DMS79 treated with DMSO at 0.1 percent for 48 hours (cell line): ENCODE data around the gene LILRB2.
"Not testable (repeated sequence)": the region's sequence is repeated elsewhere in the genome, so short reads cannot be mapped to it uniquely, and the experiment has no call there.

Experiments used
- DNase-seq: peaks from one replicate; lab custom pipeline; 2025; lab: John Stamatoyannopoulos, UW

Gene LILRB2

DNA sequence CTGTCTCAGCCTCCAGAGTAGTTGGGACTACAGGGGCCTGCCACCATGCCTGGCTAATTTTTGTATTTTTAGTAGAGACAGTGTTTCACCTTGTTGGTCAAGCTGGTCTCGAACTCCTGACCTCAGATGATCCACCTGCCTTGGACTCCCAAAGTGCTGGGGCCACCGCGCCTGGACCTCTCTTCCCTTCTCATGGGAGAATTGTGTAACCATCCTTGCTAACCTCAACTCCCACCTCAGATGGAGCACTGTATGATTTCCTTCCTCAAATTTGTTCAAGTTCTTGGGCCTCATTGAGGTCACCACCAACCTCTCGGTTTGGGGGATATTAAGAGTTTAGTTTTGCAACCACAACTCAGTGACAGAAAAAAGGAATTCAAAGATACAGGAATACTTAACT is 21.3 kb upstream of the LILRB2 start:
- no peak for DNase-seq

DNA sequence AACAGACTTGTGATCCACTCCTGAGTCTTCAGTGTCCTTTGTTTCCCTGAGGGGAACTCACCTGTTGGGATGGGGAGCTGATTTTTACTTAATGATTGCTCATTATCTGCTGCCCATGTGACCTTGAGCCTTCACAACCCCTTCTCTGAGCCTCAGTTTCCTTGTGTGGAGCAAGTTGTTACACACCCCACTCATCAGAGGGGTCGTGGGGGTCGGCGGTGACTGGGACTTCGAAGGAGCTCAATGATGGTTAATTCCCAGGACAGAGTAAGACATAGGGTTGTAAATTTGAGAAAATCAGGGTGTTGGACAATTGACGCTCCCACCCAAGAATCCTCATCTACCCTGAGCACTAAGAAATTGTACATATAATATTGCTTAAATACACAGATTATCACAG is 18.6 kb upstream of the LILRB2 start:
- no peak for DNase-seq

DNA sequence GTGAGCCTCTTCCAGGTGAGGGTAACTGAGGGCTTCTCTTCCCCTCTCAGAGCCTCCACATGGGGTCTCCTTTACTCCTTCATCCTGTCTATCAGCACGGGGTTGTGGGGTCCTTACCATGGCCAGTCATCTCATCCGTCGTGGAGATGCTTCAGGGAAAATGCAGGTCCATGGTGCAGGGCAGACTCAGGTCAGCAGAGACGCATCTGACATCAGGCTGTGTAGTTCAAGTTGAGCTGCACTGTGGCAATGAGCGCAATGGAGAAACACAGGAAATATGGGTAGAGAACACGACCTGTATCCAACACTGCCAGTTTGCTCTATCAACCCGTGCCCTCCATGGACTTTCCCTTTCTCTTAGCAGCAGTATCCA is 18.2 kb upstream of the LILRB2 start:
- DNase-seq, result no peak

DNA sequence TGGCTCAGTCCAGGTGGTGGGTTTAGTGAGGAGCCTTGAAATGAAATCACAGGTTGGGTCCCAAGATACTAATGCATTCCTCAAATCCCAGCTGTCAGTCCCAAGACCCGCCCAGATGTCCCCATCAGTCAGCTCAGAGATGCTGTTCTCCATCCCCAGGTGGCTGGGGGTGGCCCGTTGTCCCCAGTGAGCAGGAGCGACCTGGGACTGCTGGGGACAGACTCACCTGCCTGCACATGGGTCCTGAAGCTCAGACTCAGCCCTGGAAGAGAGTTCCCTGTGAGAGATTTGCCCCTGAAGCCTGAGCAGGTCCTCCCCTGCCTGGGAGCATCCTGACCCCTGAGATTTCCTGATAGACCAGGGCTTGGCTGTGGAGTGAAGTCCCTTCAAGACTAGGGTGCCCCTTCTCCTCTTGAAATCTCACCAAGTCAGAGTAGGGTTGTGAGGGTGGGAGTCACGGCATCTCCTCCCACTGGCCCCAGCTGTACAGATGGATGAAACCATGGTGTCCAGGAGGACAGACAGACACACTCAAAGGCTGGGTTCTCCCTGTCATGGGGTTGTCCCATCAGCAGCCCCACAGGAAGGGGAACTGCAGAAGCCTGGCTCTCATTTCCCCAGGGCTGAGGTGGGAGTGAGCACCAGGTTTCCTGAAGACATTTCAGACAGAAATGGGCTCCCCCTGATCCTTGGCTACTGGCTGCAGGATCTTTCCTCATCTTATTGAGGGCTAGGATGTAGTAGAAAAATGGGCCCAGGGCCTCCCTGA is 17.6 kb upstream of the LILRB2 start:
- no peak for DNase-seq

DNA sequence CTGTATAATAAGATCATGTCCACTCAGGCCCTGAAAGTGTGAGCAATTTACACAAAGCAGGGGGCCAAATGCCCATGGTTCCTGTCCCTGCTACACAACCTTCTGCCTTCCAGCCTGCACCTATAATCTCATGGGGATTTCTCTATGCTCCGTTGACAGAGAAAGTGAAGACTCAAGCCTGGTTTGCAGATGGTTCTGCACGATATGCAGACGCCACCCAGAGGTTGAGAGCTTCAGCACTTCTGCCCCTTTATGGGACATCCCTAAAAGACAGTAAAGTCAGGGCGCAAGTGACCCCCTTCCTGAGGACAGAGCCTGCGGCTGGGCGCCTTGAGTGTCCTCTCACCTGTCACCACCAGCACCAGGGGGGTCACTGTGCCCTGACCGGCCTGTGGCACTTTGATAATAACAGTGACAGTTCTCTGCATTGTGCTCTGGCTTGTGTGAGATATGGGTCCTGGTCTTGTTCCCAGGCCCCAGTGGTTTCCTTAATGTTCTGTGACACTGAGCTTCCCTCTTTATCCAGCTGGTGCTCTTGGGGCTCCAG is 16.9 kb upstream of the LILRB2 start:
- DNase-seq, result no peak

DNA sequence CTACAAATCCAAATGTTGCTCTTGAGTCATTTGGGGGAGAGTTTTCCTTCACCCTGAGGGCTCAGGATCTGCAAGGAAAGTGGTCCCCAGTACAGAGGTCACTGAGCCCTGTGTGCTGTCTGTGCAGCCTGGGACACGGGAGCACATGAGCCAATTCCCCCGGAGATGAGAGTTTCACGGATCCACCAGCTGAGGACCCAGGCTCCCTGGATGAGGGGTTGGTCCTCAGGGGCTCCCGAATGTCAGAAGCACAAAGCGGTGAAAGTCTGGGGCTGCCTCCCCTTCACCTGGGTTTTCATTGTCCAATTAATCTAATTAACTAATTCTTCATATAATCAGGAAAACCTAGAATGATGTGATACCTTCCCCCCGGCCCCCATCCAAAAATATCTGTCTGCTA is 13.6 kb upstream of the LILRB2 start:
- DNase-seq, result no peak

DNA sequence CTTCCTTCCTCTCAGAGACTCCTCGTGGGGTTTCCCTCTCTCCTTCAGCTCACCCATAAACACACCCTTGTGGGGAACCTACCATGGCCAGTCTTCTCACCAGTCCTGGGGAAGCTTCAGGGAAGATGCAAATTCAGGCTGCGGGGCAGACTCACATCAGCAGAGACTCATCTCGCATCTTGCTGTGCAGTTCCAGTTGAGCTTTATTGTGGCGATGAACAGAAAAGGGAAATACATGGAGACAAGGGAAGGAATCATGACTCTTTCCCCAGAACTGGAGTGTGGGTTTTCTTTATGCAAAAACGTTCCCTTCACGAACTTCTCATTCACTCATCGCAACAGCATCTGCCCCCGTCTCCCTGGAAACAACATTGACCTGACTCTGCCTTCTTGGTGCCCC is 8.2 kb upstream of the LILRB2 start:
- DNase-seq, result not testable (repeated sequence)

DNA sequence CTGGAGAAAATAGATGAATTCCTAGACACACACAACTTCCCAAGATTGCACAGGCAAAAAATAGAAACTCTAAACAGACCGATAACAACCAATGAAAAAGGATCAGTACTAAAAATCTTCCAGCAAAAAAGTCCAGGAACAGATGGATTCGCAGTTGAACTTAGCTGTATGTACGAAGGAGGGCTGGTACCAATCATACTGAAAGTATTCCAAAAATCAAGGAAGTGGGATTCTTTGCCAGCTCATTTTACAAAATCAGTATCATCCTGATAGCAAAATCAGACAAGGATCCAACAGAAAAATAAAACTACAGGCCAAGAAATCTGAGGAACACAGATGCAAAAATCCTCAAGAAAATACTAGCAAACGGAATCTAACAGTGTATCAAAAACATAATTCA is 6.5 kb upstream of the LILRB2 start:
- no peak for DNase-seq

DNA sequence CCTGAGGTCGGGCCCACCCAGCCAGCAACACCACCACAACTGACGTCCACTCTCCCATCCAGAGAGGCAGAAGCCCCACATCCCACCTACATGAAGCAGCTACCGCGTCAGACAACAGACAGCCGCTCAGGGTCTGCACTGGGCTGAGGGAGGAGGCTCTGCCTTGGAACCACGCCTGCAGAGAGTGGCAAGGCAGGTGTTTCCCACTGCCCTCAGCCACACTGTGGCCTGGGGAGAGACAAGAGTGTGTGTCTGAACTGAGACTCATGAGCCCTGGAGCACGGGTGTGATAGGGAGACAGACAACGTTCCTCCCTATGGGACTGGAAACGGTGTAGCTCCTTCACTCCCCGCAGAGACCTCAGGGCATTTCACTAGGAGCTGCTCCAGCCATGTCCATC is 5.4 kb upstream of the LILRB2 start:
- DNase-seq, result not testable (repeated sequence)

DNA sequence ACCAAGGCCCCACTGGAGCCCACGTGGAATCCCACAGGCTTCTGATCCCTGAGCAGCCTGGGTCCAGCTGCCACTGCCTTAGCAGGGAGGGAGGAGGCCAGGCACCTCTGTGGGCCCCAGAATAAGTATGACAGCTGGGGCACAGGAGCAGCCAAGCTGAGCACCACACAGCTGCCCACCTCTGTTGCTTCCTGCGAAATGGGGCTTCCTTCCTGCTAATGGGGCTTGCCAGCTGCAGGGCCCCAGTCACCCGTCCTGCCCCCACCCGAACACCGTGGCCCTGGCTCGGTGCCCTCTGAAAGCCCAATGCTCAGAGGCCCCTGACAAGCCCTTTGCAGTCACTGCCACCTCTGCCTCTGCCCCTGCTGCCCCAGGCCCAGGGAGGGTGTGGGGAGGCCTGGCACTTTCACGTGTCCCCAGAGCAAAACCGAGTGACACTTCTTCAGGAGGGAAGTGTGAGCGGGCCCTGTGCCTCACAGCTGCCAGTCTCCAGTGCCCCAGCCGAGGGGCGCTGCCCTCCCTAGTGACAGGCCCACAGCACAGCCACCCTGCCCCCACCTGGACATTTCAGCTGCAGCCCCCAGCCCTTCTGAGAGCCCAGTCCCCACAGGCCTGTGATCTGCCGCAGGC is 4.6 kb upstream of the LILRB2 start:
- not testable (repeated sequence) for DNase-seq

DNA sequence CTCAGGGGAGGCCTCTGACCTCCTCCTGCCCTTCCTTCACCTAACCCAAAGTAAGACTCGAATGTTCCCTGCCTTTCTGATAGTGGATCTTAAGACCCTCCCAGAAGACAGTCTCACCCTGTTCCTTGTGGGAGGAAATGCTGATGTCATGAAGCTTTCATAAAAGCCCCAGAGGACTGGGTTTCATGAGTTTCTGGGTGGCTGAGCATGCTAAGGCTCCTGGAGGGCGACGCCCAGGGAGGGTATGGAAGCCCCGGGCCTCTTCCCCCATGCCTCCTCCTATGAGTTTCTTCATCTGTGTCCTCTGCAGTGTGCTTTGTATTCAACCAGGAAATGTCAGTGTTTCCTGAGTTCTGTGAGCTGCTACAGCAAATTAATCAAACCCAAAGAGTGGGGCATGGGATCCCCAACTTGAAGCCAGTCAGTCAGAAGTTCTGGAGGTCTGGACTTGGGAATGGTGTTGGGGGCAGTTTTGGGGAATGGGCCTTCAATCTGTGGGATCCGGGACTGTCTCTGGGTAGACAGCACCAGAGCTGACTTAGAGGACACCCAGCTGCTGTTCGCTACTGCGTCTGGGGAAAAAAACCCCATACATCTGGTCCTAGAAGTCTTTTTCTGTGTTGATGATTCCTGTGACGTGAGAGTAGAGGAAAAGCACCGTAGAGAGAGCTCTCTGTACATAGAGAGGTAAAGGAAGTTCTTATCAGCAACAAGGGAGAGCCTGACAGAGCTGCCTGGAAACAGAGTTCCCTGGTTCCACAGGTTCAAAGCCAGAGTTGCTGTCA is 2.0 kb upstream of the LILRB2 start:
- DNase-seq, result no peak

DNA sequence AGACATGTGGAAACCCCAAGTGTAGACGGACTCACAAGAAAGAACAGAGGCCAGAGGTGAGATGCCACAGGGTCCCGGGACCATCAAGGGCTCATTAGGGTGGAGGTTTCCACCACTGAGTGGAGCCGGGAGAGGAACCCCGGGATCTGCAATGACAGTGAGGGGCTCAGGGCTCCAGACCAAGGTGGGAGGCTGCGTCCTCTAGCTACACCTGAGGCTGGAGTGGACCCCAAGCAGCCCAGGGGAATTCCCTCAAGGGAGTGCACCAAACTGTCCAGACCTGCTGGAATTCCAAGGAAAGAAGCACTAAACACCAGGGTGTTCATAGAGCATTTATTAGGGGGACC is 792 bp upstream of the LILRB2 start:
- DNase-seq, result not testable (repeated sequence)

DNA sequence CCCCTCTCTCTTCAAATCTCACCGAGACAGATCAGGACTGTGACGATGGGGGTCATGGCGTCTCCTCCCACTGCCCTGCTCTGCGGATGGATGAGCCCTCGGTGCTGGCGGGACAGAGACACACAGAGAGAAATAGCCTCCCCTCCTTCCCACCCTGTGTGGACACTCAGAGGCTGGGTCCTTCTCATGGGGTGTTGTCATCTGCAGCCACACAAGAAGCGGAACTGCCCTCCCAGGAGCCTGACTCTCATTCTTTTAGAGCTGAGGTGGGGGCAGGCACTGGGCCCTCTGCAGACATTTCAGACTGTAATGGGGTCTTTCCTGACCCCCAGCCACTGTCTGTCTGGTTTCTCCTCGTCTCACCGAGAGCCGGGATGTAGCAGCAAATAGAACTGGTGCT is 469 bp downstream of the LILRB2 start:
- not testable (repeated sequence) for DNase-seq

DNA sequence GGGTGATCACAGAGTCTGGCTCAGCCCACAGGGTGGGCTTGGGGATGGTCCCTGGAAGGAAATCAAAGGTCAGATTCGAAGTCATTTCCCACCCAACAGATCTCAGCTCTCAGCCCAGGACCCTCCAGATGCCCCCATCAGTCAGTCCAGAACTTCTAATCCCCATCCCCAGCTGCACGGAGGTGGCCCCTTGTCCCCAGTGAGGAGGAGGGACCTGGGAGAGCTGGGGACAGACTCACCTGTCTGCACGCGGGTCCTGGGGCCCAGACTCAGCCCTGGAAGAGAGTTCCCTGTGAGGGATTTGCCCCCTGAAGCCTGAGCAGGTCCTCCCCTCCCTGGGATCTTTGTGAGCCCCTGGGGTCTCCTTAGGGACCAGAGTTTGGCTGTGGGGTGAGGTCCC is 885 bp downstream of the LILRB2 start:
- DNase-seq, result not testable (repeated sequence)

DNA sequence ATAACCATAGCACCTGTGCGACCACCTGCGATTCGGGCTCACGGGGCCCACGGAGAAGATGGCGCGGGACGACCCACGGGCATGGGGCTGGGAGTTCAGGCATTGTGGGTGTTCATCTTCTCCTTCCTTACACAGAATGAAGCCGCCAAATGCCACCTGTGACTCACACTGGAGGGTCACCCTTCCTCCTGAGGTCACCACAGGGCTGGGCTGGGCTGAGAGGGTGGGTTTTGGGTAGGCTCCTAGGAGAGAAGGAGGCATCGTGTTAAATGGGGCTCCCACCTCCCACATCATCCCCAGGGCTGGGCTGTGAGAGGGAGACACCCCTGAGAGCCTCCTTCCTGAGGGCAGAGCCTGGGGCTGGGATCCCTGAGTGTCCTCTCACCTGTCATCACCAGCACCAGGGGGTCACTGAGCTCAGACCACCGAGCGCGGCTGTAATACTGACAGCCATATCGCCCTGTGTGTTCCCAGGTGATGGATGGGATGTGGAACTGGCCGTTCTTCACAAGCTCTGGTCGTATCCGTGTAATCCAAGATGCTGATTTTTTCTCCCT is 1.4 kb downstream of the LILRB2 start:
- DNase-seq, result no peak

DNA sequence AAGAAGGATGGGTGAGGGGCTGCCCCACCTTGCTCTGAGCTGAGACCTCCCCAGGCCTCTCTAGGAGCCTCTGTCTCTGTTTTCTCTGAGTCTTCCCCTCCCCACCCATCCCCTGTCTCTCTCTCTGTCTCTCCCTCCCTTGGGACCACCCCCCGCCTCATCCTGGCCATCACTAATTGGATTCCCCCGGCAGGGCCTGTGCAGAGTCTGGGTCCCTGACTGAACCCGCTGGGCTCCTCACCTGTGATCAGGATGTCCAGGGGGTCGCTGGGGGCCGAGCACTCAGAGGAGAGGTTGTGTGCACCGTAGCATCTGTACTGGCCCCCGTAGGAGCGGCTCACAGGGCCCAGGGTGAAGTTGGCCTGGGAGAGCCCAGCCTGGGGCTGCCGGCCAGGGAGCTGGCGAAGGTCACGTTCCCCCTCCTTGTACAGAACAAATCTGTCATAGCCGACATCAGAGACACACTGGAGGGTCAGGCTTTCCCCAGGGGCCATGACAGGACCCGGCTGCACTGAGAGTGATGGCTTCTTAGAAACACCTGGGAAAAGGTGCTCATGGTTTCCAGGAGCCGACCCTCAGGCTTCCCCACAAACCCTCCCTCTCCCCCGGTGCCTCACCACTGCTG is 2.2 kb downstream of the LILRB2 start:
- DNase-seq, result not testable (repeated sequence)

DNA sequence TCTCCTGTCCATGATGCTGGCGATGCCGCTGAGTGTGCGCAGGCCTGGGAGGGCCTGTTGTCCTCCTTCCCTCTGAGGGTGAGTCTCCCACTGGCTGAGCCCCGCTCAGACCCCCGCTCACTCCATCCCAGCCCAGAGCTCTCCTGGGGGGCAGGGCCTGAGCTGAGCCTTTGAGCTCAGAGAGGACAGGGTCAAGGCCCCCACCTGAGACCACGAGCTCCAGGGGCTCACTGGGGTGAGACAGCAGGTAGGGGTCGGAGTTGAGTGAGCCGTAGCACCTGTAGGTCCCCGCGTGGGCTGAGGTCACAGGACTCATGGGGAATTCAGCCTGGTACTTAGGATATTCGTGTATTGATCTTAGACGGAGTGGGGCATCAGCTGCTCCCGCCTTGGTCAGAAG is 2.9 kb downstream of the LILRB2 start:
- DNase-seq, result not testable (repeated sequence)

DNA sequence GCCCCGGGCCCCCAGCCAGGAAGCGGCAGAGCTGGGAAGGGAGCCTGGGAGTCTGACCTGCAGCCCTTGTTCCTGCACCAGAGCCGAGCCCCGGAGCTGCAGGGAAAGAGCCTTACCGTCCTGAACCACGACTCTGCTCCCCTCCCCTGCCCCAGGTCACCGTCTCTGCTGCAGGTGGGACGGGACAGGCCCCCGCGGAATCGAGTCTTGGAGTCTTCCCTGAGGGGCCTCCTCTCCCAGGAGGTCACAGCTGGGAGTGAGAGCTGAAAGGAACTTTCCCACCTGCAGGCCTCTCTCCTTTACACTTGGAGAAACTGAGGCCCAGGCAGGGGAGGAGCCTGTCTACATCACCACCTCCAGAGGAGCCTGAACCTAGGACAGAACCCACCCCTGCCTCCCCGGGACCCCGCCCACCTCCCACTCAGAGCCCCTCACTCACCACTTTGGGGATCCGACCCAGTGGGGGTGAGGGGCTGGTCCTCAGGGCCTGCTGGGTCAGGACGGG is 3.7 kb downstream of the LILRB2 start:
- DNase-seq, result not testable (repeated sequence)

DNA sequence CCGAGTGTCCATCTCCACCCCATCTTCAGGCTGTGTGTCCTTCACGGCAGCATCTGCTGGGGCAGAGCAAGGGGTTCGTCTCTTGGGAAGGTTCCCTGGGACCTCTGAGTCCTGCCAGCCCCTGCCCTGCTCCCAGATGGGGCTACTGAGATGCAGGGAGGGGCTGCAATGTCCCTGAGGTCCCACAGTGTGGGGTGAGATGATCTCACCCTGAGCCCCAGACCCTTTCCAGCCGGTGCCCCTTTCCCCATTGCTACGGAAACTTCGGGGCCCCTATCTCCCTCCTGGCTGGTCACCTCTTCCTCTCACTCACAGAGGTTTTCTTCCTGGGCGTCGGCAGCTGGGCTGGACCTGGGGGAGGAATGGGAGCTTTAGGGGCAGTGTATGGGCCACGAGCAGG is 5.0 kb downstream of the LILRB2 start:
- DNase-seq, result no peak

DNA sequence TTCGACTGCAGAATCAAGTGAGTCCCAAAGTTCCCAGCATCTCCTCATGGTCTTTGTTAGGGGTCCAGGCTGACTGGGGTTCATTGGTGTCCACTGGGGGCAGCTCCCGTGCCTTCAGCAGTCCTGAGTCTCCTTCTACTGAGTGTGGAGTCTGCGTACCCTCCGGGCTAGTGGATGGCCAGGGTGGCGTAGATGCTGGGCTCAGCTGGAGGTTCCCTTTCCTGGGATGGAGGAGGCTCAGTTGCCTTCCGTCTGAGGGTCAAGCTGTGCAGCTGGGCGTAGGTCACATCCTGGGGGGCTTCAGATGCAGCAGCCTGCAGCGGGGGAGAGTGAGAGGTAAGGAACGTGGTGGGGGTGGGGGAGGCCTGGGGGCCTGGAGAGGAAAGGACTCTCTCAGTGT is 6.4 kb downstream of the LILRB2 start:
- not testable (repeated sequence) for DNase-seq

DNA sequence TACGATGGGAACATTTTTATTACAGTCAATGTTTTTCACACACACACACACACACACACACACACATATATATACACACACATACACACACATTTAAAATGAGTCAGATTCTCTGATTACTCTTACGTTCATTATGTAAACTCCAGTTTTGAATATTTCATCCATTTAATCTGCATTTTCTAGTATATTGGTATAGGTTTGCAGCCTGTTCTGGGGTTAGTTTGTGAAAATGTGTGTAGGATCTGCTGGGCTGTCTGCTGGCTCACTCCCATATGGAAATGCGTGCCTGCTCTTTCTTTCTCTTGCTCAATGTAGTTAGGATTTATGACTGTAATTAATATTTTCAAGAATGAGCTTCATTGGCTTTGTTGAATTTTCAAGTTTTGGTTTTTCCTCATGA is 7.1 kb downstream of the LILRB2 start:
- DNase-seq, result no peak

DNA sequence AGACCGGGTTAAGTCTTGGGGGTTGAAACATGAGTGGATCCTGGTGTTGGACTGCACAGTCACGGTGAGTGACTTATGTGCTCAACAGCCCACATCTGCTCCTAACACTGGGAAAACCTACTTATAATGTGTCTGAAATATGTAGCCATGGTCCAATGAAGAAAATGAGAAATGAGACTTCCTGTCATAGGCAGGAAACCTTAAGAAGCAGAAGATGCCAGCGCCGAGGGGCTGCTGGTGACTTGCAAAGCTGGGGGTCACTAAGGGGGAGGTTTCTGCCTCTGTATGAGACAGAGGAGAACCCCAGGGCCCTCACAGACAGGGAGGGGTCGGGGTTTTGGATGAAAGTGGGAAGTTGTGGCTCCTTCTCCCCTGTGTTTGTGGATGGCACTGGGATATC is 8.7 kb downstream of the LILRB2 start:
- not testable (repeated sequence) for DNase-seq
